Astrocyte (in vitro differentiated cells and primary cell): ENCODE measurements around the gene NOB1. TPM values are rescaled to one million over a fixed set of nuclear protein-coding genes. Genes with fewer than 3 reads are reported as not detected.

Experiments used
- DNase-seq: peaks from one replicate; pipeline ENCODE4 v3.0.0-alpha.2; 2010; ENCODE audit warnings: low read depth
- FAIRE-seq: peaks from 2 replicates; lab custom pipeline; 2011; peaks lifted over from hg19 to GRCh38; lab: Jason Lieb, UNC
- H2AFZ ChIP-seq: 2 replicates; pipeline ENCODE4 v1.6.0; 2012; ENCODE audit warnings: low read depth, low read length, inconsistent platforms
- H3K27ac ChIP-seq: 2 replicates; pipeline ENCODE4 v1.5.1; 2011; ENCODE audit warnings: low read depth, low read length, inconsistent platforms
- H3K27me3 ChIP-seq: 2 replicates; pipeline ENCODE4 v1.6.0; 2011; ENCODE audit warnings: low read length, inconsistent platforms; ENCODE audit not compliant: insufficient read depth
- H3K36me3 ChIP-seq: 2 replicates; pipeline ENCODE4 v1.5.1; 2011; ENCODE audit warnings: low read length, inconsistent platforms; ENCODE audit not compliant: insufficient read depth
- H3K4me1 ChIP-seq: 2 replicates; pipeline ENCODE4 v1.5.1; 2011; ENCODE audit warnings: low read length, inconsistent platforms; ENCODE audit not compliant: insufficient read depth
- H3K4me2 ChIP-seq: 2 replicates; pipeline ENCODE4 v1.6.0; 2012; ENCODE audit warnings: low read length, inconsistent platforms
- H3K4me3 ChIP-seq: 2 replicates; pipeline ENCODE4 v1.5.1; 2011; ENCODE audit warnings: low read depth, mild to moderate bottlenecking, low read length, inconsistent platforms; ENCODE audit not compliant: insufficient read depth
- H3K79me2 ChIP-seq: 2 replicates; pipeline ENCODE4 v1.6.0; 2012; ENCODE audit warnings: mild to moderate bottlenecking, low read length, inconsistent platforms; ENCODE audit not compliant: insufficient read depth
- H3K9ac ChIP-seq: 2 replicates; pipeline ENCODE4 v1.6.0; 2012; ENCODE audit warnings: mild to moderate bottlenecking, low read length, inconsistent platforms
- H3K9me3 ChIP-seq: 2 replicates; pipeline ENCODE4 v1.5.1; 2012; ENCODE audit warnings: low read depth, mild to moderate bottlenecking, low read length, inconsistent platforms; ENCODE audit not compliant: insufficient read depth
- H4K20me1 ChIP-seq: 2 replicates; pipeline ENCODE4 v1.6.0; 2012; ENCODE audit warnings: low read length, inconsistent platforms; ENCODE audit not compliant: insufficient read depth
- H3K27ac Mint-ChIP-seq: one replicate; pipeline ENCODE4 v1.8.0; 2021; ENCODE audit warnings: mild to moderate bottlenecking, mixed read lengths; ENCODE audit not compliant: unreplicated experiment
- H3K27me3 Mint-ChIP-seq: one replicate; pipeline ENCODE4 v1.8.0; 2021; ENCODE audit warnings: low read depth, mixed read lengths; ENCODE audit not compliant: unreplicated experiment
- H3K36me3 Mint-ChIP-seq: one replicate; pipeline ENCODE4 v1.8.0; 2021; ENCODE audit warnings: low read depth, mixed read lengths; ENCODE audit not compliant: unreplicated experiment
- H3K4me1 Mint-ChIP-seq: one replicate; pipeline ENCODE4 v1.8.0; 2021; ENCODE audit warnings: low read depth, mixed read lengths; ENCODE audit not compliant: unreplicated experiment
- H3K4me3 Mint-ChIP-seq: one replicate; pipeline ENCODE4 v1.8.0; 2021; ENCODE audit warnings: mild to moderate bottlenecking, moderate library complexity, mixed read lengths; ENCODE audit not compliant: unreplicated experiment
- H3K9me3 Mint-ChIP-seq: one replicate; pipeline ENCODE4 v1.8.0; 2021; ENCODE audit warnings: mild to moderate bottlenecking, mixed read lengths; ENCODE audit not compliant: unreplicated experiment
- CTCF ChIP-seq: IDR thresholded peaks from 2 replicates; pipeline ENCODE4 v1.5.1; 2011; ENCODE audit warnings: low read depth, mild to moderate bottlenecking, inconsistent platforms, low read length, moderate library complexity; ENCODE audit not compliant: insufficient read depth
- EZH2 ChIP-seq: IDR thresholded peaks from 2 replicates; pipeline ENCODE4 v1.6.1; 2012; ENCODE audit warnings: mild to moderate bottlenecking, low read length, inconsistent platforms; ENCODE audit not compliant: insufficient read depth
- total RNA-seq: library from RNA; stranded (reverse); gene quantifications from 2 replicates; pipeline ENCODE4 v1.2.1, GENCODE V29; 2021

Gene NOB1
- total RNA-seq, 1 donor from 2014 or later = 46.0 TPM

- Histone ChIP-seq H3K79me2 (peaks cover 51% of the 10 kb centered on the region), H3K9ac (peak overlapping the region; percentile 16), H4K20me1 (no peaks in the 10 kb centered on the region), H3K4me2 (peak overlapping the region; percentile 84), H3K36me3 (peaks cover 4% of the 10 kb centered on the region), H3K4me3 (peak overlapping the region; percentile 90), H3K27ac (no peak overlapping the region), H2AFZ (no peak overlapping the region), H3K9me3 (no peaks in the 10 kb centered on the region), H3K27me3 (no peaks in the 10 kb centered on the region), H3K4me1 (peaks cover 19% of the 10 kb centered on the region)
- H3K4me3 Mint-ChIP-seq = peak overlapping the region; percentile 85
- peaks cover 11% of the 10 kb centered on the region for H3K4me1 Mint-ChIP-seq
- no peaks in the 10 kb centered on the region for H3K27me3 Mint-ChIP-seq
- TF ChIP-seq CTCF (no peak), EZH2 (no peak)
- no peaks in the 10 kb centered on the region for H3K9me3 Mint-ChIP-seq
- FAIRE-seq (no peak), DNase-seq (no peak)
- peaks cover 11% of the 10 kb centered on the region for H3K36me3 Mint-ChIP-seq
- H3K27ac Mint-ChIP-seq = no peak overlapping the region
Observed at GRCh38 chr16:69724414-69724873, 30.3 kb downstream of the NOB1 start.

GRCh38 chr16:69721441-69721957, 33.2 kb downstream of the NOB1 start:
- no peak overlapping the region for H3K27ac Mint-ChIP-seq
- H3K9me3 Mint-ChIP-seq = no peaks in the 10 kb centered on the region

More at GRCh38 chr16:69721441-69721957, 33.2 kb downstream of the NOB1 start:
- TF ChIP-seq EZH2 (no peak), CTCF (no peak)
- no peak for FAIRE-seq
- Histone ChIP-seq H2AFZ (no peak overlapping the region), H3K9me3 (no peaks in the 10 kb centered on the region), H3K4me1 (peaks cover 9% of the 10 kb centered on the region), H3K27me3 (no peaks in the 10 kb centered on the region), H3K36me3 (peaks cover 11% of the 10 kb centered on the region), H3K27ac (no peak overlapping the region), H3K9ac (no peak overlapping the region), H3K4me3 (no peak overlapping the region), H4K20me1 (peaks cover 13% of the 10 kb centered on the region), H3K4me2 (no peak overlapping the region), H3K79me2 (peaks cover 50% of the 10 kb centered on the region)
- Mint-ChIP-seq H3K4me3 (no peak overlapping the region), H3K36me3 (peaks cover 21% of the 10 kb centered on the region), H3K4me1 (peaks cover 6% of the 10 kb centered on the region), H3K27me3 (no peaks in the 10 kb centered on the region)
- no peak for DNase-seq
